H1 (cell line): Measurements from ENCODE around the gene CD300H. TPM values are rescaled to one million over a fixed set of nuclear protein-coding genes. Genes with fewer than 3 reads are reported as not detected.

ENCODE experiments used
- CTCF ChIA-PET: fragments of 300-600 bp; sonication (Branson Sonifier 250); formaldehyde crosslinking; loops from one replicate; lab custom pipeline; 2021; ENCODE audit not compliant: partially characterized antibody; lab: Charles Lee
- POLR2A ChIA-PET: fragments of 300-600 bp; sonication (Branson Sonifier 250); formaldehyde crosslinking; loops from one replicate; lab custom pipeline; 2021; ENCODE audit warnings: inconsistent platforms; ENCODE audit not compliant: partially characterized antibody; lab: Charles Lee
- DNase-seq, 2 experiments: peaks; one replicate each; pipeline versions ENCODE4 v3.0.0 to v3.0.0-alpha.2; 2010 to 2022; ENCODE audit warnings: low spot score in 2 of 2, low read depth in 1 of 2, mixed read lengths in 1 of 2
- FAIRE-seq: peaks from 2 replicates; lab custom pipeline; 2011; peaks lifted over from hg19 to GRCh38; lab: Jason Lieb, UNC
- H2AFZ ChIP-seq: 2 replicates; pipeline ENCODE4 v1.8.1; 2012; ENCODE audit warnings: low read length, inconsistent platforms
- H2AK5ac ChIP-seq: 2 replicates; pipeline ENCODE4 v1.6.1; 2013; ENCODE audit warnings: low read depth, low read length
- H2BK120ac ChIP-seq: replicated peaks from 2 replicates; pipeline ENCODE3; 2013; ENCODE audit warnings: low read depth, low read length, inconsistent platforms
- H2BK12ac ChIP-seq: 2 replicates; pipeline ENCODE4 v1.6.1; 2013; ENCODE audit warnings: low read depth, low read length
- H2BK15ac ChIP-seq: 2 replicates; pipeline ENCODE4 v1.6.1; 2013; ENCODE audit warnings: low read length
- H2BK20ac ChIP-seq: 2 replicates; pipeline ENCODE4 v1.6.1; 2013; ENCODE audit warnings: low read length
- H2BK5ac ChIP-seq: 2 replicates; pipeline ENCODE4 v1.6.1; 2013; ENCODE audit warnings: low read depth, low read length
- H3K14ac ChIP-seq: 2 replicates; pipeline ENCODE4 v1.6.1; 2013; ENCODE audit warnings: inconsistent platforms; ENCODE audit not compliant: insufficient read length
- H3K18ac ChIP-seq: 2 replicates; pipeline ENCODE4 v1.6.1; 2013; ENCODE audit warnings: low read length; ENCODE audit errors: extremely low read depth
- H3K23ac ChIP-seq: 2 replicates; pipeline ENCODE4 v1.6.1; 2013; ENCODE audit warnings: inconsistent platforms; ENCODE audit not compliant: insufficient read length
- H3K23me2 ChIP-seq: 2 replicates; pipeline ENCODE4 v1.6.1; 2013; ENCODE audit warnings: low read depth, low read length
- H3K27ac ChIP-seq: 2 replicates; pipeline ENCODE4 v1.6.1; 2011; ENCODE audit warnings: low read depth, low read length, inconsistent platforms
- H3K27me3 ChIP-seq, 4 experiments: replicated peaks in 1 of 4; 1 replicate in 1 of 4; 2 replicates in 3 of 4; pipeline versions ENCODE4 v1.6.1 to v1.8.1; 2011 to 2013; ENCODE audit warnings: low read length in 3 of 4, mild to moderate bottlenecking in 3 of 4, inconsistent platforms in 2 of 4, mixed read lengths in 2 of 4, moderate library complexity in 1 of 4; ENCODE audit not compliant: control insufficient read depth in 3 of 4, insufficient read depth in 3 of 4; ENCODE audit errors: extremely low read depth in 1 of 4
- H3K36me3 ChIP-seq, 4 experiments: 2 replicates each; pipeline versions ENCODE4 v1.6.1 to v1.8.1; 2011 to 2013; ENCODE audit warnings: mild to moderate bottlenecking in 4 of 4, low read length in 3 of 4, moderate library complexity in 2 of 4, control low read depth in 1 of 4, inconsistent platforms in 1 of 4; ENCODE audit not compliant: insufficient read depth in 4 of 4, control insufficient read depth in 2 of 4
- H3K4ac ChIP-seq: replicated peaks from 2 replicates; pipeline ENCODE3; 2013; ENCODE audit warnings: low read length, low read depth, mixed read lengths, inconsistent platforms; ENCODE audit not compliant: insufficient read length
- H3K4me1 ChIP-seq, 4 experiments: replicated peaks in 1 of 4; 1 replicate in 1 of 4; 2 replicates in 3 of 4; pipeline versions ENCODE4 v1.6.1 to v1.8.1; 2011 to 2013; ENCODE audit warnings: low read length in 3 of 4, inconsistent platforms in 2 of 4, mixed read lengths in 1 of 4; ENCODE audit not compliant: insufficient read depth in 4 of 4, control insufficient read depth in 3 of 4
- H3K4me2 ChIP-seq, 2 experiments: 2 replicates each; pipeline versions ENCODE4 v1.6.1 to v1.8.1; 2011 to 2013; ENCODE audit warnings: low read depth in 2 of 2, low read length in 2 of 2, control low read depth in 1 of 2, inconsistent platforms in 1 of 2, mild to moderate bottlenecking in 1 of 2; ENCODE audit not compliant: insufficient read depth in 1 of 2
- H3K4me3 ChIP-seq, 4 experiments: fragments of 200-600, 300-600 bp in 1 of 4; sonication (generic), shearing (Covaris generic), sonication (Bioruptor Twin) in 1 of 4; 2 replicates each; pipeline versions ENCODE4 v1.5.1 to v1.8.1; 2011 to 2016; ENCODE audit warnings: low read length in 4 of 4, low read depth in 3 of 4, control low read depth in 2 of 4, inconsistent platforms in 2 of 4, mild to moderate bottlenecking in 2 of 4, mixed read lengths in 1 of 4, moderate library complexity in 1 of 4; ENCODE audit not compliant: insufficient read depth in 2 of 4; ENCODE audit errors: extremely low read depth in 1 of 4
- H3K56ac ChIP-seq: replicated peaks from 2 replicates; pipeline ENCODE3; 2013; ENCODE audit warnings: low read depth, mild to moderate bottlenecking, mixed read lengths, low read length, inconsistent platforms; ENCODE audit not compliant: insufficient read length
- H3K79me1 ChIP-seq: 2 replicates; pipeline ENCODE4 v1.6.1; 2013; ENCODE audit warnings: low read depth, low read length, control low read depth
- H3K79me2 ChIP-seq, 2 experiments: 2 replicates each; pipeline versions ENCODE4 v1.6.1 to v1.8.1; 2012 to 2013; ENCODE audit warnings: low read length in 2 of 2, mild to moderate bottlenecking in 2 of 2, inconsistent platforms in 1 of 2; ENCODE audit not compliant: insufficient read depth in 2 of 2, control insufficient read depth in 1 of 2
- H3K9ac ChIP-seq, 4 experiments: replicated peaks in 1 of 4; 1 replicate in 1 of 4; 2 replicates in 3 of 4; pipeline versions ENCODE4 v1.6.1 to v1.8.1; 2011 to 2013; ENCODE audit warnings: low read depth in 3 of 4, low read length in 3 of 4, control low read depth in 2 of 4, mild to moderate bottlenecking in 2 of 4, moderate library complexity in 2 of 4, inconsistent platforms in 1 of 4; ENCODE audit errors: extremely low read depth in 1 of 4
- H3K9me3 ChIP-seq, 2 experiments: 2 replicates each; pipeline versions ENCODE4 v1.6.1 to v1.8.1; 2012 to 2013; ENCODE audit warnings: mild to moderate bottlenecking in 2 of 2, moderate library complexity in 2 of 2, control low read depth in 1 of 2, inconsistent platforms in 1 of 2, low read depth in 1 of 2, low read length in 1 of 2, mixed read lengths in 1 of 2; ENCODE audit not compliant: insufficient read depth in 2 of 2
- H4K20me1 ChIP-seq, 2 experiments: replicated peaks in 1 of 2; 2 replicates each; pipeline versions ENCODE3 to v1.8.1; 2011 to 2013; ENCODE audit warnings: inconsistent platforms in 2 of 2, low read length in 2 of 2, mild to moderate bottlenecking in 1 of 2; ENCODE audit not compliant: insufficient read depth in 2 of 2, control insufficient read depth in 1 of 2
- H4K5ac ChIP-seq: 2 replicates; pipeline ENCODE4 v1.6.1; 2013; ENCODE audit warnings: low read length, low read depth, mixed read lengths, inconsistent platforms; ENCODE audit not compliant: insufficient read length
- H4K8ac ChIP-seq: 2 replicates; pipeline ENCODE4 v1.8.0; 2013; ENCODE audit warnings: mild to moderate bottlenecking, moderate library complexity, low read length, inconsistent platforms; ENCODE audit not compliant: insufficient read depth; ENCODE audit errors: extremely low read depth
- H4K91ac ChIP-seq: replicated peaks from 2 replicates; pipeline ENCODE3; 2013; ENCODE audit warnings: low read length, mixed read lengths, inconsistent platforms; ENCODE audit not compliant: insufficient read length
- ASH2L ChIP-seq: fragments of 200-600, 300-600 bp; sonication (generic); IDR thresholded peaks from one replicate; pipeline ENCODE4 v1.7.1; 2017; ENCODE audit warnings: low read length
- BCL11A ChIP-seq, 2 experiments: IDR thresholded peaks; one replicate each; pipeline ENCODE4 v1.6.1; 2011; ENCODE audit warnings: low read depth in 2 of 2, low read length in 2 of 2, mild to moderate bottlenecking in 2 of 2
- CBX8 ChIP-seq: fragments of 300-800, 300-1000 bp; sonication (generic); IDR thresholded peaks from 2 replicates; pipeline ENCODE4 v1.7.1; 2016; ENCODE audit warnings: low read depth, low read length, borderline replicate concordance
- E2F6 ChIP-seq: IDR thresholded peaks from 2 replicates; pipeline ENCODE4 v1.6.1; 2012; ENCODE audit warnings: inconsistent platforms
- RAD21 ChIP-seq, 2 experiments: IDR thresholded peaks in 1 of 2; conservative IDR thresholded peaks in 1 of 2; 2 replicates each; pipeline ENCODE4 v1.6.1; 2011; ENCODE audit warnings: low read depth in 2 of 2, low read length in 2 of 2, improper control_type of control experiment in 1 of 2, inconsistent platforms in 1 of 2, mild to moderate bottlenecking in 1 of 2, moderate library complexity in 1 of 2
- RFX5 ChIP-seq: IDR thresholded peaks from 2 replicates; pipeline ENCODE4 v1.6.1; 2011; ENCODE audit warnings: low read depth, low read length, improper control_type of control experiment, borderline replicate concordance
- SIX5 ChIP-seq: IDR thresholded peaks from 2 replicates; pipeline ENCODE4 v1.6.1; 2011; ENCODE audit warnings: mild to moderate bottlenecking, low read depth, low read length
- SP1 ChIP-seq: IDR thresholded peaks from 2 replicates; pipeline ENCODE4 v1.6.1; 2011; ENCODE audit warnings: low read depth, low read length
- SUZ12 ChIP-seq: fragments of 200-600 bp; sonication (generic); IDR thresholded peaks from 2 replicates; pipeline ENCODE4 v1.6.1; 2012; ENCODE audit warnings: mild to moderate bottlenecking, inconsistent platforms, low read length, moderate library complexity, mixed read lengths
- TEAD4 ChIP-seq: IDR thresholded peaks from 2 replicates; pipeline ENCODE4 v1.6.1; 2012; ENCODE audit warnings: low read depth, low read length, inconsistent platforms, mixed read lengths
- WGBS, 2 experiments: shearing (Covaris generic) in 1 of 2; methylation state at CpG; one replicate each; pipeline versions ENCODE4 v1.1.6 to v1.1.7; 2013 to 2015; ENCODE audit warnings: low lambda C conversion rate in 2 of 2, mixed read lengths in 2 of 2, inconsistent platforms in 1 of 2, low coverage in 1 of 2, missing lambda C conversion rate in 1 of 2; ENCODE audit not compliant: insufficient replicate concordance in 2 of 2, insufficient coverage in 1 of 2, insufficient read length in 1 of 2; ENCODE audit errors: extremely low coverage in 1 of 2, missing lambda C conversion rate in 1 of 2; 5-methylcytosine and 5-hydroxymethylcytosine counted together
- polyA plus RNA-seq, 7 experiments: library from polyadenylated mRNA; depleted of rRNA in 3 of 7; stranded (reverse) in 5 of 7; unstranded in 2 of 7; fragments of >200 nt in 5 of 7; fragments of 200-250 nt in 2 of 7; gene quantifications; 1 replicate in 5 of 7; 2 replicates in 1 of 7; 4 replicates in 1 of 7; pipeline versions ENCODE4 v1.2.1 to v1.2.3, GENCODE V29; 2011 to 2013; ENCODE audit warnings: missing spikeins in 2 of 7, mixed read lengths in 2 of 7
- total RNA-seq: library from RNA; stranded (reverse); fragmentation: NEBNext Ultra II Directional; extraction: Animal tissue kit (Norgen Biotek cat#: 25700); gene quantifications from 2 replicates; pipeline ENCODE4 v1.2.1, GENCODE V29; 2021
- TF ChIP-seq, protein P1 (sequence below): IDR thresholded peaks from 2 replicates; pipeline ENCODE4 v1.6.1; 2012; ENCODE audit warnings: low read length, inconsistent platforms

CD300H gene
- total and polyA plus RNA-seq, 2 of the 8 experiments (the other 6 are each of a cell fraction or from before 2014, with no cell fraction given) = not detected

DNA sequence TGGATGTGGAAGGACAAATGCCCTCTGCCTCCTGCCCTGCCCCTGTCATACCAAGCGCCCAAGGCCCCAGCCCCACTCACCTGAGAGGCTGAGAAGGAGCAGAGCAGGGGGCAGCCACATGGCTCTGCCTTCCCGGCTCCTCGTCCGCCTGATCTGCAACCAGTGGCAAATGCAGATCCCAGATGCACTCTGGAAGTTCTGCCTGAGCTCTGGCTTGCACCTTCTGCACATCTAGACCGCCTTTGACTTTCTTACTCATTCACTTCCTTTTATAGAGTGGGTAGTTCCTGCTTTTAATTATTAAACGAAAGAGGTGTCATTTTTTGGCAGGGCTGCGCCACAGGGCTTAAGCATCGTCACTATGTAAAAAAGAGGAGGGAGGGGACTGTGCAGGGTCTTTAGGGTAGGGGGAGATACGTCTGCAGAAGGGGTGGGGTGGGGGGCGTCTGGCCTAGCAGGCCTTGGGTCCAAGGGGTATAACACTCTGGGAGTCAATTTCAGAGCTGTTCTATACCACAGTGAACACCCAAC, 36.0 kb downstream of the CD300H start, which contains the start of gene CD300LB:
Gene CD300LB (minus strand): TSS at position 245 of the 531 bp plus-strand sequence. CDS start 125 bp downstream, at position 120.
- H4K91ac ChIP-seq = peak within 1 kb of the TSS; percentile 59
- peak within 1 kb of the TSS; percentile 35; the same call in 1 of the 2 replicates for H4K8ac ChIP-seq
- H3K23me2 ChIP-seq = no peaks in the 10 kb centered on the region
- H2BK120ac ChIP-seq = no peak within 1 kb of the TSS
- WGBS, 2 experiments = 85% methylated on average over 9 of the region's 10 CpGs; no CpG with 5 or more reads in 1 of the 2 experiments
- ChIA-PET CTCF (interaction anchor here (0.7 to 2.6 kb wide), 9 partner anchors 73 to 233 kb away, joined by 3 to 21 read pairs (median 3); partner anchors contain the start of gene GPR142), POLR2A (interaction anchor here (0.5 kb wide), 1 partner anchor 77 kb away, joined by 3 read pairs; no protein-coding TSS in a partner anchor)
- FAIRE-seq (no peak), DNase-seq (no peak)
- no peak within 1 kb of the TSS for H3K27ac ChIP-seq
- H3K4me1 ChIP-seq = peaks cover 0 to 4% (median under 1%) of the 10 kb centered on the region in 4 experiments; a peak in 2 of 7 replicates
- no peak within 1 kb of the TSS for H2BK5ac ChIP-seq
- H2BK12ac ChIP-seq = no peak within 1 kb of the TSS; the same call in 1 of the 2 replicates
- H2AFZ ChIP-seq = no peak within 1 kb of the TSS
- no peaks in the 10 kb centered on the region for H3K79me2 ChIP-seq
- no peak within 1 kb of the TSS for H2AK5ac ChIP-seq
- no peak within 1 kb of the TSS for H4K5ac ChIP-seq
- H2BK20ac ChIP-seq = no peak within 1 kb of the TSS
- H3K14ac ChIP-seq = no peak within 1 kb of the TSS
- H3K18ac ChIP-seq = no peak within 1 kb of the TSS
- H4K20me1 ChIP-seq = no peaks in the 10 kb centered on the region
- no peak within 1 kb of the TSS for H3K4ac ChIP-seq
- H3K9ac ChIP-seq = no peak within 1 kb of the TSS
- no peak within 1 kb of the TSS for H3K4me2 ChIP-seq
- H3K79me1 ChIP-seq = no peaks in the 10 kb centered on the region
- no peak within 1 kb of the TSS for H3K4me3 ChIP-seq
- no peak within 1 kb of the TSS for H3K56ac ChIP-seq
- H3K36me3 ChIP-seq = no peaks in the 10 kb centered on the region
- H2BK15ac ChIP-seq = no peak within 1 kb of the TSS
- H3K9me3 ChIP-seq = no peaks in the 10 kb centered on the region
- peaks cover 0 to 2% (median 0%) of the 10 kb centered on the region in 4 experiments; a peak in 2 of 7 replicates for H3K27me3 ChIP-seq
- no peak within 1 kb of the TSS for H3K23ac ChIP-seq
- no peak for TF ChIP-seq RFX5
- TF ChIP-seq RAD21 (IDR thresholded peaks at IDR 0.05 in 1 of 2, conservative IDR thresholded peaks at IDR 0.05 in 1 of 2; ENCODE audit: low read depth in 2 of 2, low read length in 2 of 2) = no peak
- TF ChIP-seq SUZ12 = no peak
- no peak for TF ChIP-seq TEAD4
- no peak for TF ChIP-seq BCL11A (IDR thresholded peaks at IDR 0.05; ENCODE audit: low read depth in 2 of 2, low read length in 2 of 2)
- TF ChIP-seq, protein P1, sequence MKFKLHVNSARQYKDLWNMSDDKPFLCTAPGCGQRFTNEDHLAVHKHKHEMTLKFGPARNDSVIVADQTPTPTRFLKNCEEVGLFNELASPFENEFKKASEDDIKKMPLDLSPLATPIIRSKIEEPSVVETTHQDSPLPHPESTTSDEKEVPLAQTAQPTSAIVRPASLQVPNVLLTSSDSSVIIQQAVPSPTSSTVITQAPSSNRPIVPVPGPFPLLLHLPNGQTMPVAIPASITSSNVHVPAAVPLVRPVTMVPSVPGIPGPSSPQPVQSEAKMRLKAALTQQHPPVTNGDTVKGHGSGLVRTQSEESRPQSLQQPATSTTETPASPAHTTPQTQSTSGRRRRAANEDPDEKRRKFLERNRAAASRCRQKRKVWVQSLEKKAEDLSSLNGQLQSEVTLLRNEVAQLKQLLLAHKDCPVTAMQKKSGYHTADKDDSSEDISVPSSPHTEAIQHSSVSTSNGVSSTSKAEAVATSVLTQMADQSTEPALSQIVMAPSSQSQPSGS = no peak
- no peak for TF ChIP-seq ASH2L
- no peak for TF ChIP-seq CBX8
- no peak for TF ChIP-seq E2F6
- TF ChIP-seq SIX5 = no peak
- no peak for TF ChIP-seq SP1
